Urinary bladder (tissue), 4 donors: ENCODE results near the gene DNMT3A. TPM values are rescaled to one million over a fixed set of nuclear protein-coding genes. Genes with fewer than 3 reads are reported as not detected.

Source experiments
- DNase-seq: peaks from one replicate; pipeline ENCODE4 v3.0.0-alpha.2; 2015; ENCODE audit errors: extremely low spot score
- H3K27ac ChIP-seq: one replicate; pipeline ENCODE4 v1.5.1; 2013; ENCODE audit warnings: low read depth, mild to moderate bottlenecking, moderate library complexity
- H3K36me3 ChIP-seq: one replicate; pipeline ENCODE4 v1.6.1; 2013; ENCODE audit warnings: mild to moderate bottlenecking, moderate library complexity; ENCODE audit not compliant: insufficient read depth
- H3K4me1 ChIP-seq: one replicate; pipeline ENCODE4 v1.6.1; 2013; ENCODE audit warnings: mild to moderate bottlenecking, moderate library complexity; ENCODE audit not compliant: insufficient read depth
- H3K4me3 ChIP-seq: one replicate; pipeline ENCODE4 v1.5.1; 2013; ENCODE audit warnings: low read depth, low read length
- WGBS: extraction: QIAGEN DNeasy Blood & Tissue Kit; methylation state at CpG from one replicate; pipeline ENCODE4 v1.1.7; 2013; 5-methylcytosine and 5-hydroxymethylcytosine counted together
- polyA plus RNA-seq: library from polyadenylated mRNA; stranded (reverse); fragments of 200-250 nt; gene quantifications from one replicate; pipeline ENCODE4 v1.2.3, GENCODE V29; 2013
- total RNA-seq: library from RNA; depleted of rRNA; stranded (reverse); fragments of >200 nt; gene quantifications from one replicate; pipeline ENCODE4 v1.2.3, GENCODE V29; 2014
- donor health status: healthy with polysubstance abuse.
- donor health status: healthy.

DNMT3A gene
- total and polyA plus RNA-seq, 2 donors, result 11.4 to 34.1 TPM

DNA sequence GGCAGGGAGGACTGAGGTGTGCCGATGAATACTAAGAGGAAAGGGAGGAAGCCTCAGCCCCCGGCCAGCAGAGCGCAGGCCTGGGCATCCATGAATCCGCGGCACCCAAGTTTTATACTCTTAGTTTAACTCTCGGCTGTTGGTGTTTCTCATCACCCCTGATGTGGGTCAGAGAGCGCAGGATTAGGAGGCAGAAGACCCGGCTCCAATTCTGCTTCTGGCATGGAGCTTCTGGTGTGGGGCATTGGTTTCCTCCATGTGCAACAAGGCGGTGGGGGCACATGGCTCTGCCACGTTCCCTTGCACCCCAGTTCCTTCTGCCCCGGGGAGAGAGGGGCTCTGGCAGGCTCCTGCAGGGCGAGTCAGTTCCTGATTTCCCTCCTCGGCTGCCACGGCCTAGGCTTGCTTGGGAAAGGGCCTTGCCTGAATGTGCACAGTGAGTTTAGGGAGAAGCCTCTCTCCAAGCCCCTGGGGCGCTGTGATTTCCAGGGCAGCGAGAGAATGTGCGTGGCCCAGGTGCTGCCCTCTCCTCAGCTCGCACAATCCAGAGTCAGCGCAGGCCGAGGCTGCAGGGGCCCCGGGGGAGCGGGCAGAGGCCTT, 36.2 kb upstream of the DNMT3A start:
- no peak overlapping the region for H3K4me3 ChIP-seq
- H3K36me3 ChIP-seq, result no peaks in the 10 kb centered on the region
- DNase-seq, result no peak
- no peak overlapping the region for H3K27ac ChIP-seq
- no peaks in the 10 kb centered on the region for H3K4me1 ChIP-seq
- WGBS, result 94% methylated on average over 22 of the region's 22 CpGs

DNA sequence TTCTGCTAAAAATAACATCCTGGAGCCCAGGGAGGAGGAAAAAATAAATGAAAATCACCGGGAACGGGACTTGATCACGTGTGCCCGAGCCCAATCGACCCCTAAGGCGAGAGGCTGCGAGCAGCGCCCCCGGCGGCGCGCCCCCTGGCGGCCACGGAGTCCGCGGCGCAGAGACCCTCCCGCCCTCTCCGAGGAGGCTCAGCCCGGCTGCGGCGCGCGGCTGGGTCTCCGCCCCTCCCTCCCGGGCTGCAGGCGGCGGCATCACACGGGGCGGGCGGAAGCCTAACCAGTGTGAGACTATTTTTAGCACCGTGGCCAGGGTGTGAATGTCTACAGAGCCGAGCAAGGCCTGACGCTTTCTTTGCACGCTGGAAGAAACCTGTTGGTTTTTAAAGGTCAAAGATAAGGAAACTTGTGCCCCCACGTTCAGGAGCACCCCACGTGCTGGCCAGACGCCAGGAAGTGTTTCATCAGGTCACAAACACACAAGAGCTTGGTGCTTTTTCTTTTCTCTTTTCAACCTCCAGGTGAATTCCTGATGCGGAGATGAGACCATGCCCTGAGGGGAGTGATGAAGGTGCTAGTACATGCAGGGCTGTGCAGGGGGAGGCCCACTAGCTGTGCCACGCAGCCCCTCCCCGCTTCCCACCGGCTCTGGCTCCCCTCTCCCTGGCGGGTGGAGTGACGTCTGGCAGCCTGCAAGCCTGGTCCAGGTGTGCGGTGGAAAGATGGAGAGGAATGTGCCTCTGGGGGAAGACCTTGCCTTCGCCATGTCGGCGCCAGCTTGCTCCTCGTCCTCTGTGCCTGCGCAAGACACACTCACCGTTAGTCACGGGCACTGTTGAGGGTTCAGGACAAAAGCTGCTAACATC, 35.3 kb upstream of the DNMT3A start:
- no peak for DNase-seq
- H3K36me3 ChIP-seq, result no peaks in the 10 kb centered on the region
- 15% methylated on average over 52 of the region's 52 CpGs for WGBS
- H3K4me1 ChIP-seq, result no peaks in the 10 kb centered on the region
- H3K4me3 ChIP-seq, result no peak overlapping the region
- H3K27ac ChIP-seq, result no peak overlapping the region

- H3K4me1 ChIP-seq, result no peaks in the 10 kb centered on the region
- no peak overlapping the region for H3K4me3 ChIP-seq
- no peak for DNase-seq
- H3K36me3 ChIP-seq, result no peaks in the 10 kb centered on the region
- 72% methylated on average over 16 of the region's 16 CpGs for WGBS
- H3K27ac ChIP-seq, result no peak overlapping the region
These were observed 34.3 kb upstream of the DNMT3A start for GRCh38 chr2:25375989-25376545.

GRCh38 chr2:25375371-25375988, 33.8 kb upstream of the DNMT3A start:
- no peaks in the 10 kb centered on the region for H3K36me3 ChIP-seq
- DNase-seq, result no peak
- no peak overlapping the region for H3K4me3 ChIP-seq
- no peaks in the 10 kb centered on the region for H3K4me1 ChIP-seq
- WGBS, result 89% methylated on average over 17 of the region's 17 CpGs
- H3K27ac ChIP-seq, result no peak overlapping the region

DNA sequence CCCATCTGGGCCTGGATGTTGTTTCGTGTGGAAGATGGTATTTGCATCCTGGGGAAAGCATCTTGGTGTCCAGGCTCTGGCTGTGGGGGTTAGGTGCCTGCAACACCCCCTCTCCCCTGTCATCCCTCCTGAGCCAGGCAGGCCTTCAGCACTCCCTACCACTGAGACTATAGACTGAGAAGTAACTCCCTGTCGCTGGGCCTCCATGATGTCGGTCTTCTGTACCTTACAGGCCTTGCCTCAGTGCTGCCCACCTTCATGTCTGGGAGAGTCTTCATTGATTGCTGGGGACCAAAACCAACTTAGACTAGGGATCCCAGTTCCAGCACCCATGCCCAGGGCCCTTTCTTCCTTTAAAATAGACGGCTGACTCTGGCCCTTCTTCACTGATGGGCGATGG, 33.1 kb upstream of the DNMT3A start:
- no peak for DNase-seq
- WGBS, result 95% methylated on average over 5 of the region's 5 CpGs
- Histone ChIP-seq H3K36me3 (no peaks in the 10 kb centered on the region), H3K4me3 (no peak overlapping the region), H3K27ac (no peak overlapping the region), H3K4me1 (no peaks in the 10 kb centered on the region)

DNA sequence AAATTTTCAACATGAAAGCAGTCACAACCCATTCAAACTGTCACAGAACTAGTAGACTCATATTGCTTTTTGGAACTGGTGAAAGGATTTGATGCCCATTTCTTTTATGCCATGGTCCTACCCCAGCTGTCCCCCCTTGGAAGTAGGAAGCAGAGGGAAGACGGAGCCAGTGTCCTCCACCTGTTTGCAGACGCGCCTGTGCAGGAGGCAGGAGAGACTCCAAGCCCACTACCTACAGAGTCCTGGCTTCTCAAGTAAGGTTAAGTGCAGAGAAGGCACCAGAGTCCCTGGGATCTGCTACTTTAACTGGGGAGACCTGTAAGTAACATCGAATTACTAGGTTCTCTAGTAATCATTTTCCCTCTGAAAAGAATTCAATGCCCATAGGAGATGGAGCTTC, 32.7 kb upstream of the DNMT3A start:
- no peak for DNase-seq
- H3K27ac ChIP-seq, result no peak overlapping the region
- WGBS, result 94% methylated on average over 4 of the region's 4 CpGs
- H3K36me3 ChIP-seq, result no peaks in the 10 kb centered on the region
- H3K4me1 ChIP-seq, result no peaks in the 10 kb centered on the region
- no peak overlapping the region for H3K4me3 ChIP-seq

GRCh38 chr2:25373269-25373981, 31.7 kb upstream of the DNMT3A start:
- no peak for DNase-seq
- Histone ChIP-seq H3K4me3 (no peak overlapping the region), H3K36me3 (no peaks in the 10 kb centered on the region), H3K27ac (no peak overlapping the region), H3K4me1 (no peaks in the 10 kb centered on the region)
- whole genome bisulfite sequencing, result 89% methylated on average over 20 of the region's 20 CpGs

DNA sequence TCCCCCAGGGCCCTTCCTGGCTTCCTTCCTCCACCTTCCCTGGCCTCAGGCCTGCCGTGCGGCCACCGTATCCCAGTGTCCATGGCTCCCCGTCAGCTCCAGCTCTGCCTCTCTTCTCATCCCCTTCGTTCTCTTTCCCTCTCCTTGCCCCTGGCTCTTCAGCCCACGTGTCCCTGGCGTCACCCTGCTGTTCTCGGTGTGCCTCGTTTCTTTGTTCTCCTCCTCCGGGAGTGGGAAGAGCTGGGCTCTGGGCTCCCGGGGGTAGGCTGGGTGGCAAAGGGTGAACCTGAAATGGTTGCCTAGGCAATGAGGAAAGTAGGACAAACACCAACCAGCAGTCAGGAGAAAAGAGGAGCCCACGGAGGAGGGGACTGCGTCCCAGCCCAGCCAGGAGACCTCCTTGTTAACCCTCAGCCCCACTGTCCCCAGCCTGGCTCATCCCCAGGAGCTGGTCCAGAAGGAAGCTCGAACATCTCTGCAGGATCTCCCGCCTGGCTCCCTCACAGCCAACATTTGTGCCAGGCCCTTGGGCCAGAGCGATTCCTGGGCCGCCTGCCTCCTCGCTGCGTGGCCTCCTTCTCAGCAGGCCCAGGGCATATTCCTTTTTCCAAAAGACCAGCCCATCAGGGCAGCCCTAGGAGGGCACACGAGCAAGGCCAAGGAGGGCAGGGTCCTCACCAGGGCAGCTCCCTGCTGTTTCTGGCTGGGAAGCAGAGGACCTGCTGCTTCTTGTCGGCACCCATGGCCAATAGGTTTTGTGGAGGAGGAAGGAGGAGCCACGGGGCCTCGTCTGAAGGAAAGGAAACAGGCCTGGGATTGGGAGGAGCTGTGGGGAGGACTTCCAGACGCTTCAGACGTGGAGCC, 30.9 kb upstream of the DNMT3A start:
- no peak overlapping the region for H3K27ac ChIP-seq
- no peak for DNase-seq
- no peaks in the 10 kb centered on the region for H3K4me1 ChIP-seq
- 87% methylated on average over 25 of the region's 25 CpGs for WGBS
- H3K36me3 ChIP-seq, result no peaks in the 10 kb centered on the region
- no peak overlapping the region for H3K4me3 ChIP-seq

GRCh38 chr2:25371253-25372241, 29.8 kb upstream of the DNMT3A start:
- H3K4me3 ChIP-seq, result no peak overlapping the region
- no peaks in the 10 kb centered on the region for H3K36me3 ChIP-seq
- H3K27ac ChIP-seq, result no peak overlapping the region
- 88% methylated on average over 27 of the region's 27 CpGs for WGBS
- no peak for DNase-seq
- H3K4me1 ChIP-seq, result no peaks in the 10 kb centered on the region

DNA sequence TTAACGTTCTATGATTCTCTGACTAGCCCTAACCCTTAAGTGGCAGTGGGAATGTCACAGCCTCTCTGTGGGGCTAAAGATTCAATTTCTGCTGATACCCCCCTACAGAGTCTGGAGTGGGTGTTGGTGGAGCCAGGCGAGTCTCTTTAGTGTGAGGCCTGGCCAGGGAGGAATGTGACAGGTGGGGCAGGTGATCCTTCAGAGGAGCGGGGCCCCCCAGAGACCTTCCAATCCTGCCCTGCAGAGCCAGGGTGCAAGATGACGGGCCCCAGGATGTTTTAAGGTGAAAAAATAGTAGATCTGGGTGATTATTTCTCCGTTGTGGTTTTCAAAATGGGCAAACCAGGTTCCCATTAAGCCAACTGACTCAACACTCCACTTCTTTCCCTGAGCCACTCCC, 28.2 kb upstream of the DNMT3A start:
- Histone ChIP-seq H3K4me1 (no peaks in the 10 kb centered on the region), H3K36me3 (no peaks in the 10 kb centered on the region), H3K27ac (no peak overlapping the region), H3K4me3 (no peak overlapping the region)
- WGBS, result 79% methylated on average over 5 of the region's 5 CpGs
- DNase-seq, result no peak

- Histone ChIP-seq H3K27ac (no peak overlapping the region), H3K4me1 (no peaks in the 10 kb centered on the region), H3K4me3 (no peak overlapping the region), H3K36me3 (no peaks in the 10 kb centered on the region)
- no peak for DNase-seq
- 71% methylated on average over 4 of the region's 4 CpGs for WGBS
These were observed 27.7 kb upstream of the DNMT3A start for GRCh38 chr2:25369439-25369838.

DNA sequence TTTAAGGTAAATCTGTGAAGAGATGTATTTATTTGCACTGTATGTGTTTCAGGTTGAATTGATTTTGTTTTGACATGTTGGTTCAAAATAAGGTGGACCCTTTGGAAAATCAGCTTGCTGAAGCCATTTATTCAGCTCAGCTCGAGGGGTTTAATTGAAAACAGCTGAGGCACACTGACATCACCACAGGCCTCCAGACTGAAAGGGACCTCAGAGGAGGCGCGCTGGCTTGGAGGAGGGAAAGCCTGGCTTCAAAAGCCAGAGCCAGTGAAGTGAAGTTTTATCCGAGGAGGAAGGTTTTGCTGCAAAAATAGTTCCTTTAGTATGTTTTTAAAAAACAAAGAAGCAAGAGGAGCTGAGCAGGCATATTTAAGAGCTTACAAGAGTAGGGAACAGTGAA, 26.9 kb upstream of the DNMT3A start:
- no peak overlapping the region for H3K4me3 ChIP-seq
- no peak overlapping the region for H3K27ac ChIP-seq
- no peaks in the 10 kb centered on the region for H3K36me3 ChIP-seq
- no peaks in the 10 kb centered on the region for H3K4me1 ChIP-seq
- 64% methylated on average over 4 of the region's 4 CpGs for WGBS
- no peak for DNase-seq
